WTC11 (cell line): Measurements from ENCODE around the gene ZNF532. TPM values are rescaled to one million over a fixed set of nuclear protein-coding genes. Genes with fewer than 3 reads are reported as not detected.

Experiments
- ATAC-seq: fragments of 200-7000 bp; cut with Tn5 transposase; 2 replicates; pipeline ENCODE4 v1.10.0; 2021; ENCODE audit warnings: mild to moderate bottlenecking, moderate library complexity
- CTCF ChIA-PET: fragments of 300-600 bp; sonication (Branson Sonifier 250); formaldehyde crosslinking; loops from one replicate; lab custom pipeline; 2021; ENCODE audit warnings: antibody characterized with exemption; lab: Charles Lee
- POLR2A ChIA-PET: fragments of 350-600 bp; sonication (Branson Sonifier 250); formaldehyde crosslinking; loops from one replicate; lab custom pipeline; 2021; ENCODE audit warnings: antibody characterized with exemption; lab: Charles Lee
- DNase-seq: peaks from one replicate; pipeline ENCODE4 v3.0.0; 2021; ENCODE audit warnings: low spot score
- H3K27ac Mint-ChIP-seq: 2 replicates; pipeline ENCODE4 v1.8.0; 2021; ENCODE audit warnings: mixed read lengths
- H3K27me3 Mint-ChIP-seq: 2 replicates; pipeline ENCODE4 v1.8.0; 2021; ENCODE audit warnings: low read depth, mild to moderate bottlenecking, moderate library complexity, mixed read lengths
- H3K36me3 Mint-ChIP-seq: 2 replicates; pipeline ENCODE4 v1.8.0; 2021; ENCODE audit warnings: mixed read lengths
- H3K4me1 Mint-ChIP-seq: 2 replicates; pipeline ENCODE4 v1.8.0; 2022; ENCODE audit warnings: mixed read lengths
- H3K4me3 Mint-ChIP-seq: 2 replicates; pipeline ENCODE4 v1.8.0; 2021; ENCODE audit warnings: mild to moderate bottlenecking, moderate library complexity, mixed read lengths
- H3K9me3 Mint-ChIP-seq: 2 replicates; pipeline ENCODE4 v1.8.0; 2021; ENCODE audit warnings: mixed read lengths
- FOXK1 ChIP-seq: sonication (generic); formaldehyde crosslinking; IDR thresholded peaks from 2 replicates; pipeline ENCODE4 v1.8.0; 2022; ENCODE audit warnings: mild to moderate bottlenecking, moderate library complexity, missing genetic modification reagents
- FOXP1 ChIP-seq: sonication (generic); formaldehyde crosslinking; IDR thresholded peaks from 2 replicates; pipeline ENCODE4 v1.8.0; 2022; ENCODE audit warnings: missing genetic modification reagents, mild to moderate bottlenecking, moderate library complexity, borderline replicate concordance
- GRHL2 ChIP-seq: fragments of 250-450 bp; sonication (Bioruptor Pico); IDR thresholded peaks from 2 replicates; pipeline ENCODE4 v1.8.0; 2022; ENCODE audit warnings: mild to moderate bottlenecking, moderate library complexity; ENCODE audit not compliant: insufficient replicate concordance, severe bottlenecking
- KAT7 ChIP-seq: sonication (generic); formaldehyde crosslinking; IDR thresholded peaks from 2 replicates; pipeline ENCODE4 v1.8.1; 2023; ENCODE audit warnings: missing genetic modification reagents, mild to moderate bottlenecking, borderline replicate concordance
- NR1H2 ChIP-seq: sonication (generic); formaldehyde crosslinking; IDR thresholded peaks from 2 replicates; pipeline ENCODE4 v1.9.0; 2021; ENCODE audit warnings: mild to moderate bottlenecking, moderate library complexity, missing genetic modification reagents
- OVOL2 ChIP-seq: fragments of 250-450 bp; sonication (Bioruptor Pico); IDR thresholded peaks from 2 replicates; pipeline ENCODE4 v1.9.0; 2021; ENCODE audit warnings: mild to moderate bottlenecking, borderline replicate concordance
- RORB ChIP-seq: fragments of 250-450 bp; sonication (Bioruptor Pico); IDR thresholded peaks from 2 replicates; pipeline ENCODE4 v1.9.0; 2021; ENCODE audit warnings: mild to moderate bottlenecking
- SOX15 ChIP-seq: fragments of 250-450 bp; sonication (Bioruptor Pico); IDR thresholded peaks from 2 replicates; pipeline ENCODE4 v1.9.0; 2021; ENCODE audit warnings: mild to moderate bottlenecking
- SP1 ChIP-seq: sonication (generic); formaldehyde crosslinking; conservative IDR thresholded peaks from 2 replicates; pipeline ENCODE4 v1.8.1; 2022; ENCODE audit warnings: missing genetic modification reagents
- ZNF121 ChIP-seq: sonication (generic); formaldehyde crosslinking; IDR thresholded peaks from 2 replicates; pipeline ENCODE4 v1.8.0; 2023; ENCODE audit warnings: missing genetic modification reagents
- ZNF263 ChIP-seq: sonication (generic); formaldehyde crosslinking; IDR thresholded peaks from 2 replicates; pipeline ENCODE4 v1.8.1; 2022; ENCODE audit warnings: low read depth, mild to moderate bottlenecking, moderate library complexity, missing genetic modification reagents
- ZNF396 ChIP-seq: fragments of 250-450 bp; sonication (Bioruptor Pico); IDR thresholded peaks from 2 replicates; pipeline ENCODE4 v1.8.0; 2021; ENCODE audit warnings: mild to moderate bottlenecking, moderate library complexity, borderline replicate concordance
- total RNA-seq: library from RNA; stranded (reverse); gene quantifications from 3 replicates; pipeline ENCODE4 v1.2.3, GENCODE V29; 2021
- TF ChIP-seq, protein P1 (sequence below): sonication (generic); formaldehyde crosslinking; IDR thresholded peaks from 2 replicates; pipeline ENCODE4 v1.8.0; 2023; ENCODE audit warnings: missing genetic modification reagents, mild to moderate bottlenecking, borderline replicate concordance
- TF ChIP-seq, protein P2 (sequence below): sonication (generic); formaldehyde crosslinking; IDR thresholded peaks from 2 replicates; pipeline ENCODE4 v1.8.1; 2023; ENCODE audit warnings: mild to moderate bottlenecking, missing genetic modification reagents
- TF ChIP-seq, protein P3 (sequence below): fragments of 250-450 bp; sonication (Bioruptor Pico); IDR thresholded peaks from 2 replicates; pipeline ENCODE4 v1.9.0; 2021; ENCODE audit warnings: mild to moderate bottlenecking, borderline replicate concordance
- TF ChIP-seq, protein P4 (sequence below): fragments of 250-450 bp; sonication (Bioruptor Pico); IDR thresholded peaks from 2 replicates; pipeline ENCODE4 v1.9.0; 2021; ENCODE audit warnings: mild to moderate bottlenecking
- TF ChIP-seq, protein P5 (sequence below): sonication (generic); formaldehyde crosslinking; IDR thresholded peaks from 2 replicates; pipeline ENCODE4 v1.8.0; 2023; ENCODE audit warnings: mild to moderate bottlenecking, missing genetic modification reagents
- TF ChIP-seq, protein P6 (sequence below): sonication (generic); formaldehyde crosslinking; IDR thresholded peaks from 2 replicates; pipeline ENCODE4 v1.8.0; 2022; ENCODE audit warnings: mild to moderate bottlenecking, missing genetic modification reagents

ZNF532 gene
- total RNA-seq, 1 experiment from 2014 or later = 171 TPM

DNA sequence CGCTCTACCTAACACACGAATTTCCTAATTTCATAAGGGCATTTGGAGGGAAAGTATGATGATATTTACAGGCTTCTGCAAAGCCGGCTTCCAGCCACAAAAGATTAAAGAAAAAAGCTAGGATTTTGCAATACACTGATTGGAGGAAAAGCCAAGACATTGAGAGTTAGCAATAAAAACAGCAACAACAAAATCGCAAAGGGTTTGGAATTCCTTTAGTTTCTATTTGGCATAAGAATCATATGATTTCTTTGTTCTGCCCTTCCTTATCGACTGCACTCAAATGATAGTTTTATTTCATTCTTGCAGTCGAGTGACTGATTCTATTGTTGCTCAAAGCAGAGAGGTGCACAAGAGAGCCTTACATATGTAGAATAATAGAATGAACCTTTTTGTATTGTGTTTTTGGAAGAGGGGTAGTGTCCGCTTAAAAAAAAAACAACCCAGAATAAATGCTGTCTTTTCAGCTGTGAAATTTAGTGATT lies 3.9 kb upstream of the ZNF532 start (continued):
- TF ChIP-seq, protein P1, sequence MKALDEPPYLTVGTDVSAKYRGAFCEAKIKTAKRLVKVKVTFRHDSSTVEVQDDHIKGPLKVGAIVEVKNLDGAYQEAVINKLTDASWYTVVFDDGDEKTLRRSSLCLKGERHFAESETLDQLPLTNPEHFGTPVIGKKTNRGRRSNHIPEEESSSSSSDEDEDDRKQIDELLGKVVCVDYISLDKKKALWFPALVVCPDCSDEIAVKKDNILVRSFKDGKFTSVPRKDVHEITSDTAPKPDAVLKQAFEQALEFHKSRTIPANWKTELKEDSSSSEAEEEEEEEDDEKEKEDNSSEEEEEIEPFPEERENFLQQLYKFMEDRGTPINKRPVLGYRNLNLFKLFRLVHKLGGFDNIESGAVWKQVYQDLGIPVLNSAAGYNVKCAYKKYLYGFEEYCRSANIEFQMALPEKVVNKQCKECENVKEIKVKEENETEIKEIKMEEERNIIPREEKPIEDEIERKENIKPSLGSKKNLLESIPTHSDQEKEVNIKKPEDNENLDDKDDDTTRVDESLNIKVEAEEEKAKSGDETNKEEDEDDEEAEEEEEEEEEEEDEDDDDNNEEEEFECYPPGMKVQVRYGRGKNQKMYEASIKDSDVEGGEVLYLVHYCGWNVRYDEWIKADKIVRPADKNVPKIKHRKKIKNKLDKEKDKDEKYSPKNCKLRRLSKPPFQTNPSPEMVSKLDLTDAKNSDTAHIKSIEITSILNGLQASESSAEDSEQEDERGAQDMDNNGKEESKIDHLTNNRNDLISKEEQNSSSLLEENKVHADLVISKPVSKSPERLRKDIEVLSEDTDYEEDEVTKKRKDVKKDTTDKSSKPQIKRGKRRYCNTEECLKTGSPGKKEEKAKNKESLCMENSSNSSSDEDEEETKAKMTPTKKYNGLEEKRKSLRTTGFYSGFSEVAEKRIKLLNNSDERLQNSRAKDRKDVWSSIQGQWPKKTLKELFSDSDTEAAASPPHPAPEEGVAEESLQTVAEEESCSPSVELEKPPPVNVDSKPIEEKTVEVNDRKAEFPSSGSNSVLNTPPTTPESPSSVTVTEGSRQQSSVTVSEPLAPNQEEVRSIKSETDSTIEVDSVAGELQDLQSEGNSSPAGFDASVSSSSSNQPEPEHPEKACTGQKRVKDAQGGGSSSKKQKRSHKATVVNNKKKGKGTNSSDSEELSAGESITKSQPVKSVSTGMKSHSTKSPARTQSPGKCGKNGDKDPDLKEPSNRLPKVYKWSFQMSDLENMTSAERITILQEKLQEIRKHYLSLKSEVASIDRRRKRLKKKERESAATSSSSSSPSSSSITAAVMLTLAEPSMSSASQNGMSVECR = no peak
- TF ChIP-seq, protein P2, sequence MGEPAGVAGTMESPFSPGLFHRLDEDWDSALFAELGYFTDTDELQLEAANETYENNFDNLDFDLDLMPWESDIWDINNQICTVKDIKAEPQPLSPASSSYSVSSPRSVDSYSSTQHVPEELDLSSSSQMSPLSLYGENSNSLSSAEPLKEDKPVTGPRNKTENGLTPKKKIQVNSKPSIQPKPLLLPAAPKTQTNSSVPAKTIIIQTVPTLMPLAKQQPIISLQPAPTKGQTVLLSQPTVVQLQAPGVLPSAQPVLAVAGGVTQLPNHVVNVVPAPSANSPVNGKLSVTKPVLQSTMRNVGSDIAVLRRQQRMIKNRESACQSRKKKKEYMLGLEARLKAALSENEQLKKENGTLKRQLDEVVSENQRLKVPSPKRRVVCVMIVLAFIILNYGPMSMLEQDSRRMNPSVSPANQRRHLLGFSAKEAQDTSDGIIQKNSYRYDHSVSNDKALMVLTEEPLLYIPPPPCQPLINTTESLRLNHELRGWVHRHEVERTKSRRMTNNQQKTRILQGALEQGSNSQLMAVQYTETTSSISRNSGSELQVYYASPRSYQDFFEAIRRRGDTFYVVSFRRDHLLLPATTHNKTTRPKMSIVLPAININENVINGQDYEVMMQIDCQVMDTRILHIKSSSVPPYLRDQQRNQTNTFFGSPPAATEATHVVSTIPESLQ (CRISPR knock-in tag) = no peak
- no peak for TF ChIP-seq ZNF396 (CRISPR knock-in tag)
- TF ChIP-seq, protein P3, sequence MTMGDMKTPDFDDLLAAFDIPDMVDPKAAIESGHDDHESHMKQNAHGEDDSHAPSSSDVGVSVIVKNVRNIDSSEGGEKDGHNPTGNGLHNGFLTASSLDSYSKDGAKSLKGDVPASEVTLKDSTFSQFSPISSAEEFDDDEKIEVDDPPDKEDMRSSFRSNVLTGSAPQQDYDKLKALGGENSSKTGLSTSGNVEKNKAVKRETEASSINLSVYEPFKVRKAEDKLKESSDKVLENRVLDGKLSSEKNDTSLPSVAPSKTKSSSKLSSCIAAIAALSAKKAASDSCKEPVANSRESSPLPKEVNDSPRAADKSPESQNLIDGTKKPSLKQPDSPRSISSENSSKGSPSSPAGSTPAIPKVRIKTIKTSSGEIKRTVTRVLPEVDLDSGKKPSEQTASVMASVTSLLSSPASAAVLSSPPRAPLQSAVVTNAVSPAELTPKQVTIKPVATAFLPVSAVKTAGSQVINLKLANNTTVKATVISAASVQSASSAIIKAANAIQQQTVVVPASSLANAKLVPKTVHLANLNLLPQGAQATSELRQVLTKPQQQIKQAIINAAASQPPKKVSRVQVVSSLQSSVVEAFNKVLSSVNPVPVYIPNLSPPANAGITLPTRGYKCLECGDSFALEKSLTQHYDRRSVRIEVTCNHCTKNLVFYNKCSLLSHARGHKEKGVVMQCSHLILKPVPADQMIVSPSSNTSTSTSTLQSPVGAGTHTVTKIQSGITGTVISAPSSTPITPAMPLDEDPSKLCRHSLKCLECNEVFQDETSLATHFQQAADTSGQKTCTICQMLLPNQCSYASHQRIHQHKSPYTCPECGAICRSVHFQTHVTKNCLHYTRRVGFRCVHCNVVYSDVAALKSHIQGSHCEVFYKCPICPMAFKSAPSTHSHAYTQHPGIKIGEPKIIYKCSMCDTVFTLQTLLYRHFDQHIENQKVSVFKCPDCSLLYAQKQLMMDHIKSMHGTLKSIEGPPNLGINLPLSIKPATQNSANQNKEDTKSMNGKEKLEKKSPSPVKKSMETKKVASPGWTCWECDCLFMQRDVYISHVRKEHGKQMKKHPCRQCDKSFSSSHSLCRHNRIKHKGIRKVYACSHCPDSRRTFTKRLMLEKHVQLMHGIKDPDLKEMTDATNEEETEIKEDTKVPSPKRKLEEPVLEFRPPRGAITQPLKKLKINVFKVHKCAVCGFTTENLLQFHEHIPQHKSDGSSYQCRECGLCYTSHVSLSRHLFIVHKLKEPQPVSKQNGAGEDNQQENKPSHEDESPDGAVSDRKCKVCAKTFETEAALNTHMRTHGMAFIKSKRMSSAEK = no peak
- TF ChIP-seq NR1H2 (CRISPR knock-in tag) = no peak
- no peak for TF ChIP-seq FOXP1 (CRISPR knock-in tag)
- TF ChIP-seq, protein P4, sequence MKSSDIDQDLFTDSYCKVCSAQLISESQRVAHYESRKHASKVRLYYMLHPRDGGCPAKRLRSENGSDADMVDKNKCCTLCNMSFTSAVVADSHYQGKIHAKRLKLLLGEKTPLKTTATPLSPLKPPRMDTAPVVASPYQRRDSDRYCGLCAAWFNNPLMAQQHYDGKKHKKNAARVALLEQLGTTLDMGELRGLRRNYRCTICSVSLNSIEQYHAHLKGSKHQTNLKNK (CRISPR knock-in tag) = no peak
- no peak for TF ChIP-seq GRHL2
- no peak for TF ChIP-seq ZNF263 (CRISPR knock-in tag)

DNA sequence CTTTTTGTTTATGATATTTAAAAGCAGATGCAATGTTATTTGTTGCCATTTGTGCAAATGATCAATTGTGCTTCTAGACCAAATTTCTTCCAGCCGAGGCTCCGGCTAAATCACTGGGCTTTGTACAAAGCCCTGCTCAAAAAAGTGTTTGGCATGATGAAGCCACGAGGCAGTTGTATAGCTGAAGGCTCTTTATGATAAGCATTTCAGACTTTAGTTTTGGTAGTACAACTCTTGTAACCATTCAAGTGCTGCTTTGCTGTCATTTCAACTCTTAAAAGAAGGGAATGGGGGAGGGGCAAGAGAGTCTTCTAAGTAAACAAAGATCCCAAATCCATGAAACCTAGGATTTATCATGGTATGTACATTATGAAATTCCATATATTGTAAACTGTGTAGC lies 3.3 kb upstream of the ZNF532 start:
- H3K4me3 Mint-ChIP-seq = peak overlapping the region; percentile 82
- H3K36me3 Mint-ChIP-seq = peaks cover 18% of the 10 kb centered on the region
- peaks cover 75% of the 10 kb centered on the region for H3K4me1 Mint-ChIP-seq
- peak overlapping the region; percentile 99 for H3K27ac Mint-ChIP-seq
- CTCF ChIA-PET = interaction anchor here (1.5 kb wide), 1 partner anchor 76 kb away, joined by 4 read pairs; no protein-coding TSS in a partner anchor
- H3K27me3 Mint-ChIP-seq = no peaks in the 10 kb centered on the region
- DNase-seq (no peak), ATAC-seq (no peak)
- no peaks in the 10 kb centered on the region for H3K9me3 Mint-ChIP-seq
- POLR2A ChIA-PET = interaction anchor here (1.5 to 3.2 kb wide), 2 partner anchors 14 to 17 kb away, joined by 3 to 24 read pairs; no protein-coding TSS in a partner anchor
- TF ChIP-seq, protein P5, sequence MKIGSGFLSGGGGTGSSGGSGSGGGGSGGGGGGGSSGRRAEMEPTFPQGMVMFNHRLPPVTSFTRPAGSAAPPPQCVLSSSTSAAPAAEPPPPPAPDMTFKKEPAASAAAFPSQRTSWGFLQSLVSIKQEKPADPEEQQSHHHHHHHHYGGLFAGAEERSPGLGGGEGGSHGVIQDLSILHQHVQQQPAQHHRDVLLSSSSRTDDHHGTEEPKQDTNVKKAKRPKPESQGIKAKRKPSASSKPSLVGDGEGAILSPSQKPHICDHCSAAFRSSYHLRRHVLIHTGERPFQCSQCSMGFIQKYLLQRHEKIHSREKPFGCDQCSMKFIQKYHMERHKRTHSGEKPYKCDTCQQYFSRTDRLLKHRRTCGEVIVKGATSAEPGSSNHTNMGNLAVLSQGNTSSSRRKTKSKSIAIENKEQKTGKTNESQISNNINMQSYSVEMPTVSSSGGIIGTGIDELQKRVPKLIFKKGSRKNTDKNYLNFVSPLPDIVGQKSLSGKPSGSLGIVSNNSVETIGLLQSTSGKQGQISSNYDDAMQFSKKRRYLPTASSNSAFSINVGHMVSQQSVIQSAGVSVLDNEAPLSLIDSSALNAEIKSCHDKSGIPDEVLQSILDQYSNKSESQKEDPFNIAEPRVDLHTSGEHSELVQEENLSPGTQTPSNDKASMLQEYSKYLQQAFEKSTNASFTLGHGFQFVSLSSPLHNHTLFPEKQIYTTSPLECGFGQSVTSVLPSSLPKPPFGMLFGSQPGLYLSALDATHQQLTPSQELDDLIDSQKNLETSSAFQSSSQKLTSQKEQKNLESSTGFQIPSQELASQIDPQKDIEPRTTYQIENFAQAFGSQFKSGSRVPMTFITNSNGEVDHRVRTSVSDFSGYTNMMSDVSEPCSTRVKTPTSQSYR (CRISPR knock-in tag) = no peak
- no peak for TF ChIP-seq FOXK1 (CRISPR knock-in tag)
- no peak for TF ChIP-seq KAT7 (CRISPR knock-in tag)
- TF ChIP-seq SP1 (CRISPR knock-in tag) = no peak
- TF ChIP-seq, protein P6, sequence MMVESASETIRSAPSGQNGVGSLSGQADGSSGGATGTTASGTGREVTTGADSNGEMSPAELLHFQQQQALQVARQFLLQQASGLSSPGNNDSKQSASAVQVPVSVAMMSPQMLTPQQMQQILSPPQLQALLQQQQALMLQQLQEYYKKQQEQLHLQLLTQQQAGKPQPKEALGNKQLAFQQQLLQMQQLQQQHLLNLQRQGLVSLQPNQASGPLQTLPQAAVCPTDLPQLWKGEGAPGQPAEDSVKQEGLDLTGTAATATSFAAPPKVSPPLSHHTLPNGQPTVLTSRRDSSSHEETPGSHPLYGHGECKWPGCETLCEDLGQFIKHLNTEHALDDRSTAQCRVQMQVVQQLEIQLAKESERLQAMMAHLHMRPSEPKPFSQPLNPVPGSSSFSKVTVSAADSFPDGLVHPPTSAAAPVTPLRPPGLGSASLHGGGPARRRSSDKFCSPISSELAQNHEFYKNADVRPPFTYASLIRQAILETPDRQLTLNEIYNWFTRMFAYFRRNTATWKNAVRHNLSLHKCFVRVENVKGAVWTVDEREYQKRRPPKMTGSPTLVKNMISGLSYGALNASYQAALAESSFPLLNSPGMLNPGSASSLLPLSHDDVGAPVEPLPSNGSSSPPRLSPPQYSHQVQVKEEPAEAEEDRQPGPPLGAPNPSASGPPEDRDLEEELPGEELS (CRISPR knock-in tag) = no peak
- TF ChIP-seq SOX15 (CRISPR knock-in tag) = no peak
- no peak for TF ChIP-seq RORB
- TF ChIP-seq, protein P4 (CRISPR knock-in tag) = no peak
- TF ChIP-seq ZNF121 (CRISPR knock-in tag) = no peak
- TF ChIP-seq OVOL2 = no peak
